ENCODE measurements around the gene LMNB1.
"Not testable (repeated sequence)": the region's sequence is repeated elsewhere in the genome, so short reads cannot be mapped to it uniquely, and the experiment has no call there.

The LMNB1 gene

DNA sequence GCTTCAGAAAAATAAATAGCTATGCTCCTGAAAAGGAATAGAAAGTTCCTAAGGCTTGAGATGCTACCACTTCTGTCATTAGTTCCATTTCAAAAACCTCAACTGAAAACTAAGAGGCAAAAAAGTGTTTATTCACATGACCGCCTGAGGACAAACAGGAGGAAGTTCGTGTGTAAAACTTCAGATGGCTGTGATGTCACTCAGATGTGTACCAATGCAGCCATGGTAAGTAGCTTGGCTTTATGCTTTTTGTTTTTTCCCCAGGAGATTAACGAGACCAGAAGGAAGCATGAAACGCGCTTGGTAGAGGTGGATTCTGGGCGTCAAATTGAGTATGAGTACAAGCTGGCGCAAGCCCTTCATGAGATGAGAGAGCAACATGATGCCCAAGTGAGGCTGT is 33.0 kb downstream of the LMNB1 start:
- TF ChIP-seq, protein P1, sequence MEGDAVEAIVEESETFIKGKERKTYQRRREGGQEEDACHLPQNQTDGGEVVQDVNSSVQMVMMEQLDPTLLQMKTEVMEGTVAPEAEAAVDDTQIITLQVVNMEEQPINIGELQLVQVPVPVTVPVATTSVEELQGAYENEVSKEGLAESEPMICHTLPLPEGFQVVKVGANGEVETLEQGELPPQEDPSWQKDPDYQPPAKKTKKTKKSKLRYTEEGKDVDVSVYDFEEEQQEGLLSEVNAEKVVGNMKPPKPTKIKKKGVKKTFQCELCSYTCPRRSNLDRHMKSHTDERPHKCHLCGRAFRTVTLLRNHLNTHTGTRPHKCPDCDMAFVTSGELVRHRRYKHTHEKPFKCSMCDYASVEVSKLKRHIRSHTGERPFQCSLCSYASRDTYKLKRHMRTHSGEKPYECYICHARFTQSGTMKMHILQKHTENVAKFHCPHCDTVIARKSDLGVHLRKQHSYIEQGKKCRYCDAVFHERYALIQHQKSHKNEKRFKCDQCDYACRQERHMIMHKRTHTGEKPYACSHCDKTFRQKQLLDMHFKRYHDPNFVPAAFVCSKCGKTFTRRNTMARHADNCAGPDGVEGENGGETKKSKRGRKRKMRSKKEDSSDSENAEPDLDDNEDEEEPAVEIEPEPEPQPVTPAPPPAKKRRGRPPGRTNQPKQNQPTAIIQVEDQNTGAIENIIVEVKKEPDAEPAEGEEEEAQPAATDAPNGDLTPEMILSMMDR (conservative IDR thresholded peaks at IDR 0.05): no peak
- H3K27ac ChIP-seq: no peak overlapping the region

DNA sequence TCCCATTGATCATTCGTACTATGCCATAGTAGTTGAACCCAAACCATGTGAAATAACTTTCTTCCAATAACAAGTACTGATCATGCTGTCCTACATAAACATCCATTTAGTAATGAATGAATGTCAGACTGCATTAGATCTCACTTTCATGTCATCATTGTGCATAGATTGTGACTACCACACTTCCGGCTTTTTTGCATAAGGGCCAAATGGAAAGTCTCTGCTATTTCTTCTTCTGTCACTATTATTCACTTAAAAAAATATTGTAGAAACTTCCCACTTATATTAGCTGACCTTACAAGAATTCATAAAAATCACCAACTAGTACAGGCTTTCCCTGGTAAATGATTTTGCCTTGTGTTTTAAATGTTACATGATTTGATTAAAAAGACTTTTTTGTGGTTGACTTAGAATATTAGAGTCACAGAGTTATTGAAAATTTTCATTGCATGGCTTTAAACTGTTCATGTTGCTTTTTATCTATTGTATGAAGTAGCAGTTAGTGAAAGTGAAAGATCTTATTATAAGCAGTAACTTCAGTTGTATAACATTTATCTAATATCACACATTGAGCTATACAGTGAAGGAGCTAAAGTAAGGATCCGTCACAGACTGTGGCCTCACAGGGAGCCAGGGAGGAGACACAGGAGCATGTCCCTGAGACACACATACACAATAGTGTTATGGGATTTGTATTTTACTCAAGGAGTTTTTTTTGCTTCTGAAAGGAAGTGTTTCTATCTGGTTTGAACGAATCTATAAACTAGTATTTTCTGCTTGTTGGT is 33.9 kb downstream of the LMNB1 start:
- TF ChIP-seq, protein P1 (conservative IDR thresholded peaks at IDR 0.05): no peak
- no peak overlapping the region for H3K27ac ChIP-seq

DNA sequence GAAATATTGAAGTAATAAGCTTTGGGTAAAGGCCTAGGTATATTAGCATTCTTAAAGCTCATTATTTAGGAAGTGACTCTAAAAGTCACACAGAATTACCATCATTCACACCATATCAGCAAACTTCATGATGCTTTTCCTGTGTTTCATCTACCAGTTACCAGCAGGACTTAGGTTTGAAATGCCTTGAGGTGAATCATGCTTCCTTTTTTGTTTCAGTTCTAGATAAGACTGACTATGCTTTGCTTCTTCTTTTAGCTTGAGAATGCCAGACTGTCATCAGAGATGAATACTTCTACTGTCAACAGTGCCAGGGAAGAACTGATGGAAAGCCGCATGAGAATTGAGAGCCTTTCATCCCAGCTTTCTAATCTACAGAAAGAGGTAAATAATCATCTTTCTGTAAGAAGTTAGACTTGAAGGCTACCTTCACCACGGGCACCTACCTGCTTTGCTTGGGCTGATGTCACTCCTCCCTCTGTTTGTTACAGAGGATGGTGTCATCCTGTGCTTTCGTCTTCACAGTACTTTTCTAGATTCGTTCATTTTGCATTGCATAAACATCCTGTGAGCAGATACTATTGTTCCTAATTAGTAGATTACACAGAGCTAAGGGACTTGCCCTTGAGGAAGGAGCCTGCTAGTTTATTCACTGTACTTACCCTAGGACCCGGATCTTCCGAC is 34.7 kb downstream of the LMNB1 start:
- no peak overlapping the region for H3K27ac ChIP-seq
- TF ChIP-seq, protein P1 (conservative IDR thresholded peaks at IDR 0.05): no peak

DNA sequence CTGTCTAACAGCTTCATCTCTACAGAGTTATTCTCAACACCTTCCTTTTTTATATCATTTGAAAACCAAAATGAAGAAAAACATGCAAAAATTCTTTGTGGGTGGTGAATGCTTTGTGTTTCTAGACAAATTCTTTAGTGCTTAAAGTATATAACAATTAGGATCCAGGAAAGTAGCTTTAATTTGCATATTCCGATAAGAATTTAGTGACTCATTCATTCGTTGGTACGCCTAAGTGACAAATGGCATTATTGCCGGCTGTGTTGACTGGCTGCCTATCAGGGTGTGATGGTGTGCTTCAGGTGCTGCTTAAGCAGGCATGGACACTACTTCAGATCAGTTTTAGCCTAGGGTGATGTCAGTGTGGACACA is 35.2 kb downstream of the LMNB1 start:
- TF ChIP-seq, protein P1 (conservative IDR thresholded peaks at IDR 0.05): no peak
- H3K27ac ChIP-seq: no peak overlapping the region

DNA sequence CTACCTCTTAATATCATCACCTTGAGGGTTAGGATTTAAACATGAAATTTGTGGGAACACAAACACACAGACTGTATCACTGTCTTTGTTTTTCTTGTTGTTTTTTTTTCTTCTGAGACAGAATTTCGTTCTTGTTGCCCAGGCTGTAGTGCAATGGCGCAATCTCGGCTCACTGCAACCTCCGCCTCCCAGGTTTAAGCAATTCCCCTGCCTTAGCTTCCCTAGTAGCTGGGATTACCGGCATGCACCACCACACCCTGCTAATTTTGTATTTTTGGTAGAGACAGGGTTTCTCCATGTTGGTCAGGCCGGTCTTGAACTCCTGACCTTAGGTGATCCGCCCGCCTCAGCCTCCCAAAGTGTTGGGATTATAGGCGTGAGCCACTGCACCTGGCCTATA is 36.9 kb downstream of the LMNB1 start:
- H3K27ac ChIP-seq: not testable (repeated sequence)

DNA sequence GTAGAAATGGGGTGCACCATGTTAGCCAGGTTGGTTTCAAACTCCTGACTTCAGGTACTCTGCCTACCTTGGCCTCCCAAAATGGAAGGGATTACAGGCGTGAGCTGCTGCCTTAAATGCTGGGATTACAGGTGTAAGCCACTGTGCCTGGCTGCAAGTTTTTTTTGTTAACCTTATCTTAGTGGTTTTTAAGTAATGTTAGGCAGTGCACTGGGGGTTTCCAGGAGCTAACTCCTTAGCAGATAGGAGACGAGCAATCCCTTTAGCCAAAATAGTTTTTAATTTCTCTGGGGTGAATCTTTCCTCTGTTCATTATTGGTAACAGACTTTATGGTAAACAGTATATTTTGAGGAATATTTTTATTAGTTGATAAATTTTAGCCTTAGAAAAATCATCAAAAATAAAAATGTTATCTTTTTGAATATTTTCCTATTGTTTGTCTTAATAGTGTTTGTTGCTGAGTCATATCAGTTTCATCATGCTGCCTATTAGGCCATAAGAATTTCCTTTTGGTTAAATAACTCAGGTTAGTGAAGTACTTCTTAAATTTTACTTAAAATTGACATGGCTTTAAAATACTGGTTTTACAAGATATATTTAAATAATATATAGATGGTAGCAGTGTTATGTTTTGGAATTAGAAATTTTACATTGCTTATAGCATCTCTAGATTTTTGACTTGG is 37.9 kb downstream of the LMNB1 start:
- TF ChIP-seq, protein P1 (conservative IDR thresholded peaks at IDR 0.05): no peak
- H3K27ac ChIP-seq: peak overlapping the region; percentile 4

DNA sequence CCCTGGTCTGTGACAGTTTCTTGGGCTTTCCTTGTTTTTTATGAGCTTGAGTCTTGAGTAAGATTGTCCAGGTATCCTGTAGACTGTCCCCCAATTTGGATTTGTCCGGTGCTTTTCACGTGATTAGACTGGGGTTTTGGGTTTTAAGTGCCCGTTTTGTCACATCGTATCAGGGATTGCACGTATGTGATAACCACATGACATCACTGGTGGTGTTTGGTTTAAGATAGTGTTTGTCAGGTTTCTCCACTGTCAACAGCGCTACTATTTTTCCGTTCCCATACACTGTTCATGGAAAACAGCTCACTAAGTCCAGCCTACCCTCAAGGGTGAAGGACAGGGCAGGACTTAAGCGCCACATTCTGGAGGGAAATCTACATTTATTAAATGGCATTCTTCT is 39.7 kb downstream of the LMNB1 start:
- no peak overlapping the region for H3K27ac ChIP-seq
- TF ChIP-seq, protein P1 (conservative IDR thresholded peaks at IDR 0.05): no peak

Data from VCaP (cell line).